ENCODE results near the gene ZNF804B. TPM values are rescaled to one million over a fixed set of nuclear protein-coding genes. Genes with fewer than 3 reads are reported as not detected.

ZNF804B gene
- total RNA-seq (2014; rRNA removed; shearing (Covaris generic)), result 0.10 and 0.17 TPM in 2 replicates

DNA sequence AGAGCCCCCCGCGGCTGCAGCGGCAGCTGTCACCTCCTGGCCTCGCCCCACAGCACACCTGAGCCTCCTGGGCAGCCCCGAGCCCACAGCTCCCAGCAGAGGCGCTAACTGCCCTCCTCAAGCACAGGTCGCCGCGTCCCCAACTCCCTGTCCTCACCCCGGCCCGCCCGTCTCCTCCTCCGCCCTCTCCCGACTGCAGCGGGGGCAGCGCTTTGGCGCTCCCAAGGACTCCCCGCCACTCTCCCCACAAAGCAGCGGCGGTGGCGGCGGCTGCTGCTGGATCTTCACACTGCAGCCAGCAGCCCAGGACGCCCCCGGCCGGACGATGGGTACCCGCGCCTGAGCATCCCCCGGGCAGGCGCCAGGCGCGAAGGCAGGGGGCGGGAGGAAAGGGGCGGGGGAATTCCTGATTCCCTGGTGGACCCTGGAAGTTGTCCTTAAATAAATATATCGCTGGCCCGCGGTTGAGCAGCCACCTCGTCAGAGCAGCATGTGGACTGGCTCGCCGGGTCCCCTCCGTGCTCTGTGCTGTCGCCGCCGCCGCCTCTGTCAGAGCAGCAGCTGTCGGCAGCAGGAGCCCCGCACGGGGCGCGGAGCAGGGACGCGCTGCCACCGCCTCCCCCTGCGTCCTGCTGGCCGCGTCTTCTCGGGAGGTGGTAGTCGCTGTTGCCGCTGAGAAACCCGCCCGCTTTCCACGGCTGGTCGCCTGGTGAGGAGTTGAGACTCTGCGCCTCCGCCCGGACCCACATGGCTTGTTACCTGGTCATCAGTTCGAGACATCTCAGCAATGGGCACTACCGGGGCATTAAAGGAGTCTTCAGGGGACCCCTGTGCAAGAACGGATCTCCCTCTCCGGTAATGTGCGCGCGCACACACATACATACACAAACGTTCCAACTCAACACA lies at the start of gene ZNF804B:
TSS of gene ZNF804B (plus strand) at position 471 of the 906 bp plus-strand sequence. CDS start at position 748, 277 bp downstream.
- DNase-seq (ENCODE audit: low spot score), result no peak

DNA sequence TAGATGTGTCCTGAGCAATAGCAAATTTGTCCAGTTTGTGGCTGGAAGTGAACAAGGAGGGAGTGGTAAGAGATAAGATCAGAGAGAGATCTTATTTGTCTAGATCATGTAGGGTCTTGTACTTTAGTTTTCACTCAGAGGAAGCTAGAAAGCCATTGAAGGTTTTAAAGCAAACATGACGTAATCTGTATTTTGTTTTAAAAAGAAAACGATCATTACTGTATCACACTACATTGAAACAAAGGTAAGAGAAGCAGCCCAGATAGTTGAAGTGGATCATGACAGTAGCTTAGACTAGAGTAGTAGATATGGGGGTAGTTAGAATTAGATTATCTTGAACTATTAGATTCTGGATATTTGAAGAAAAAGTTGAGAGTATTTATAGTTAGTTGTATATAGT lies 23.6 kb upstream of the ZNF804B start:
- no peak for DNase-seq (ENCODE audit: low spot score)

DNA sequence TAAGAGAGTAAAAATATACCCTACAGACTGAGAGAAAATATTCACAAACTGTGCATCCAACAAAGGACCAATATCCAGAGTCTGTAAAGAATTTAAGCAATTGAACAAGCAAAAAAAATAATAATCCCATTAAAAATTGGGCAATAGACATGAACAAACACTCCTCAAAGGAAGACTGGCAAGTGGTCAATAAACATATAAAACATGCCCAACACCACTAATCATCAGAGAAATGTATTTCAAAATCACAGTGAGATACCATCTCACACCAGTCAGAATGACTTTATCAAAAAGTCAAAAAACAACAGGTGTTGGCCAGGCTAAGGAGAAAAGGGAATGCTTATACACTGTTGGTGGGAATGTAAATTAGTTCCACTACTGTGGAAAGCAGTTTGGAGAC lies 21.9 kb upstream of the ZNF804B start:
- no peak for DNase-seq (ENCODE audit: low spot score)

DNA sequence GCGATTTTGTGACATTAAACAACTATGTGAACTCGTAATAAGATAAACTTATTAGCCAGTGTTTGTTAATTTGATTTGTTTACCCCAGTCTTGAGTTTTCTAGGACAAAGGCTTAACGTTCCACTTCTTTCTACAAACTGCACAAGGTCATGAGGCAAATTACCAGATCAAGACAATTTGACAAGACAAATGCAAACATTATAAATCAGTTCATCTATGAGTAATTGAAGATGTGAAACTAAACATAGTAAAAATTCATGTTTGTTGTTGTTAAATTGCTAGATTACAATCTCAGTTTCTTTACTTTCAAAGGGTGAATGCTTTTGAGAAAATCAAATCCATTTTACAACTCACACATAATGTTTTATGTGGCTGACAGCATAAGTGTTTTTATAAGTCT lies 13.4 kb upstream of the ZNF804B start:
- DNase-seq (ENCODE audit: low spot score), result no peak

DNA sequence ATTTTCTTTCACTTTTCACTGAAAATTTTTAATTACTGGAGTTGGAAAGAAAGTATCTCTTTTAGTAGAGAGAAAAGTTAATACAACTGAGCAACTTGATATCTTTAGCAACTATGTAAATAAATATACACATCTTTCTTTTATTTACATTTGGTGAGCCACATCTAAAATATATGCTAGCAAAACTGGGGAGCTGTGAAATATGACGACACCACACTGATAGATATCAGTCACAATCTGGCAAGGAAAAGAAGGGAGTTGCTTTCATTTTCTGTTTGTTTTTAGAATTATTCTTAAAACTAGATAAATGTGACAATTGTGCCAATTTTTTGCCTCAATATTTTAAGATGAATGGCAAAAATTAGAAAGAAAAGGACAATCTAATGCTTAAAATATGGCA lies 2.7 kb upstream of the ZNF804B start:
- DNase-seq (ENCODE audit: low spot score), result no peak

DNA sequence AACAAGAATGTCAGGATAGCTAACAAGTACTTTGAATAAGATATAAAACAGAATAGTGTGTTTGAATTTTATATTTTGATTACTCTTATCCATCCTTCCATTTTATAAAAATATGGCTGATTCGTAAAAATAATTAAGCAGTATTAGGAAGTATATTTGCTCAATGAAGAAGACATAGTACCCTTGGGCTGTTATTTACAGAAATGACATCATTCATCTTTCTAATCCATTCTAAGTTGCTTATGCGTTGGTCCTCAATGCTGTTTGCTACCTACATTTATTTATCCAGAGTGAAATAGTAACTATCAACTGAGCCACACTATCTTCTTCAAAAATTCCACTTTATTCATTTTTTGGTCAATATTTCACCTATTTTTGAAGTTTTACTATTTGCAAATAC lies 2.1 kb upstream of the ZNF804B start:
- DNase-seq (ENCODE audit: low spot score), result no peak

DNA sequence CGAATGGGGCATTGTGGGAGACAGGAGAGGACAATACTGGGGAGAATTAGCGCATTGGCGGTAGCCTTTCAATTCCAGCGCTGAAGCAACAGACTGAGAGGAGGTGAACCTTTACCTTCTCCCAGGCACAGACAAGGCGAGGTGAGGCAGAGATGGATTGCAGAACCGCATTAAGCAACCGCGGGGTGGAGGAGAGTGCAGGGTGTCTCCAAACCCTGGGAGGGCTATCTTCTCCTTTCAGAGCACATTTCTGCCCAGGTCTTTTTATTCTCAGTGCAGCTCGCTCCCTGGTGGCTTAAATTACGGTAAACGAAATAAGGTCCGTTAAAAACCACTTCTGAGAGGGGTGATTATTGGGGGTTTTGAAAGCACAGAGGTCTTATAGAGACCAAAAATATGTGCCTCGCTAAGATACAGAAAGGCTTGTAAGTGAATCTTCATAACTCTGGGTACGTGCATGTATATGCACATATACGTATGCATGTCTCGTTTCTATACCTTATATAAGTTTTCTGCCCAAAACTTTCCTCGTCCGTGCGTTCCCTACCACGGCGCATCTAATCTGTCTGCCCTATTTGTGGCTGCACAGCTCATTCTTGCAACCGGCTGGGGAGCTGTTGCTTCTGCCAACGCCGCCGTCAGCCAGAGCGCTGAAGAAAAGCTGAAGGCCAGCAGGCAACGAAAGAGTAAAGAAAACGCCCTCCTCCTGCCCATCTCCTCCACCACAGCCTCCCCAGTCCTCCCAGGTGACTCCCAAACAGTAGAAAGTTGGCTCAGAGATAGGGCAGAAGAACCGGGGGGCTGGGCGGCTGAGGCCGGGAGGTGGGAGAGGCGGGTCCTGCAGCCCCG lies 895 bp upstream of the ZNF804B start:
- DNase-seq (ENCODE audit: low spot score), result peak; percentile 26

DNA sequence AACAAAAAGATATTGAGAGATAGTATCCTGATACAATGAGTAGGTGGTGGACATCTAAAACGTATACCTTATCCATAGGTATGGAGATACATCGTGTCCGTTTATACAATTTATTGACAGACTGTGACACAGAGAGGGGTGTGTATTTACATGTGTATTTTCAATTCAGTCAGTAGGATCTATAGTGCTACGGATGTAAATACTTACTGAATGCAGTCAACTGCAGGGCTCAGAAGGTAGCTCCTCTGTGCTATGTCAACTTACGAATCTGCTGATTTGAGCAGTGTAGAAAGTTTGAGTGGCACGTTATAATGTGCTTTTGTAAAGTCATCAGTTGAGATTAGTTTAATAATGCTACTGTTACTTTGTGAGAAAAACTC lies 626 bp downstream of the ZNF804B start:
- no peak for DNase-seq (ENCODE audit: low spot score)

DNA sequence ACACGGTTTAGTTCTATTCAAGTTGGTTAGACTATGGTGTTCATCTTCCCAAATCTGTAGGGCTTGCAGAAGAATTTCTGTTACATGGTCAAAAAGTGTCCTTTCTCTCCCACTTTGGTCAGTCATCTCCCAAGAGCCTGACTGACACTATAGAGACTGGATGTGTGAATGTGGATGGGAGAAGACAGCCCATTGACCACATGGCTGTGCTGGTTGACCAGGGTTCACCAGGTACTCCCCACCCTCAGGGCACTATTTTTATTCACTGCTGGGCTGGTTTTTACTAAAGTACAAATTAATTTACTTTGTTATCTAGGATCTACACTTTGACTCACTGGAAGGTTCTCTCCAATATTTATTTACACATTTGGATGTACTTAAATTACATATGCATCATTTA lies 2.3 kb downstream of the ZNF804B start:
- DNase-seq (ENCODE audit: low spot score), result no peak

DNA sequence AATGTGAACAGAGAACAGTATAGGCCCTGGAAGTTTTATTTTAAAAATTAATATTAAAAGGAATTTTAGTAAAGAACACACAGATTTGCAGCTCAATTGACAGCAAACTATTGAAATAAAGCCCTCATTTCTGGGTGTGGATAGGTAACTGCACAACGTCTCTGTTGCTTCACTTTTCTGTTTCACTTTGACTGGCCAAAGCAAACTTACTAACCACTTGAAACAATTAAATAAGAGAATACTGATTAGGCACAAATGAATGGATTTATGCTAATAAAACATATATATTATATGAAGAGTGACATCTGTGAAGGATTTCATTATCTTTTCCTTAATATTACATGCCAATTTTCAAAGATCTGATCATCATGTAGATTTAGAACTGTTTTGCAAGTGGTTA lies 11.9 kb downstream of the ZNF804B start:
- no peak for DNase-seq (ENCODE audit: low spot score)

DNA sequence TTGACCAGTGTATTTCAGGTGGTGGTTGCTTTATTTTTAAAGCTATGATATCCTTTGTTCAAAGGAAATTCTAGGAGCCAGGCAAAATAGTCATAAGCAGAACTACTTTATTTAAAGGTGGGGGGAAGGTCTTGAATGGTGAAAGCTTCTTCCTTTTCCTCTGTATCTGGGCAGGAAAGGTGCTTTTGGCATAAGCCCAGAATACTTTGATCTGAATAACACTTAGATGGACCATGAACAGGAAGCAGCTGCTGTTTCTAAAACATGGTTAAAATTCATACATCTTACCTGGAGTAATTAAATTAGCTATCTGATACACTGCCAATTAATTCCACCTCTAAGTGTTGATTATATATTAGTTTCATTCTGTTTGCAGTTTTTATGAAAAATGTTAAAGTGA lies 13.3 kb downstream of the ZNF804B start:
- DNase-seq (ENCODE audit: low spot score), result no peak

DNA sequence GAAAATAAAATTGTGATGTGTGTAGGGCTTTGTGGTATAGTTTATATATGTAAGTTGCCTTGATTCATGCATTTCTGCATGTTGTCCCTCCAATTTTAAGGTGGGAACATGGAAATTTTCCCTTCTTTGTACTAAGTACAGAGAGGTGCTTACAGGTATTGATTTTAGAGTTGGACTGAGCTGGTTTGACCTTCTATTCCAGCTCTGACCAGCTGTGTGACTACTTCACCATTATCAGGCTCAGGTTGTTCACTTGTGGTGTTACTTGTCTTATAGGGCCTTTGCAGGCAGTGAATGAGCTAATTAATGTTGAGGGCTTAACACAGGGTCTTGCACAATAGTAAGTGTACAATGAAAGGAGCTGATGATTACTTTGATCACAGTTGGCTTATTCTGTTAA lies 16.3 kb downstream of the ZNF804B start:
- no peak for DNase-seq (ENCODE audit: low spot score)

DNA sequence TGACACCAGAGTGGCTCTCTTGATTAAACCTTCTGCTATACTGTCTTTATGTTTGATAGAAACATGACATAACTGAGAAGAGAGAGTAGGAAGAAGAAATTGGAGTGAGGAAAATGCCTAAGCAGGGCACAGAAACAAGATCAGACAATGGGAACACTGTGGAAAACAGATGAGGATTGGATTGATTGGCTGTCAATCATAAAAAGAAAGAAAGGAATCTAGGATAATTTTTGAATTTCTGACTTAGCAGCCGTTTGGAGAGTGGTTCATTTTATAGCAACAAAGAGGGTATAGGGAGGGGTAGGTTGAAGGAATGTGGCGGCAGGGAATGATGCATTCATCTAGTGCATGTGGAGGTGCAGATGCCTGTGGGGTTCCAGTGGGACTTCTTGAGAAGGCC lies 28.3 kb downstream of the ZNF804B start:
- no peak for DNase-seq (ENCODE audit: low spot score)

DNA sequence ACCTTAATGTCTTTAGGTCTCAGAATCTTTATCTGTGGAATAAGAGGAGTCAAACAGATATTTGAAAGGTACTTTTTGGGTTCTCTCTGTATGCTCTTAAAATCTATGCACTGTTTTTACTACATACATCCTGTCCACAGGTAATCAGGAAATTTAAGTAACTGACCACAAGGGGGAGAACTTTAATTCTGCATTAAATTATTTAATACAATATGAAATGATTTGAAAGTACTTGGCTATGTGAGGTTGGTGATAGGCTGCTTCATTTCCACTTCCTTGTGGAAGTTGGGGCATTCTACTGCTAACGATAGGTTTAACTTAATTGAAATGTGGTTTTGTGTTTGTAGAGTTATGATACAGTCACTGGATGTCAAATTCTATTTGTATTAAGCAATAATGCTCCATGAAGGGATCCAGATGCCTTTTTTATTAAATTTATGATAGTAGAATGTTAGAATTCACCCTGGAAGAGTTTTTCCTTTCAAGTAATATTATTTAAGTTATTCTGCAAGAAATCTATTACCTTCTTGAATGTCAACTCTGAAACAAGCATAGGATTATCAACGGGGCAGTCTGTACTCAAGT lies 30.1 kb downstream of the ZNF804B start:
- DNase-seq (ENCODE audit: low spot score), result no peak

DNA sequence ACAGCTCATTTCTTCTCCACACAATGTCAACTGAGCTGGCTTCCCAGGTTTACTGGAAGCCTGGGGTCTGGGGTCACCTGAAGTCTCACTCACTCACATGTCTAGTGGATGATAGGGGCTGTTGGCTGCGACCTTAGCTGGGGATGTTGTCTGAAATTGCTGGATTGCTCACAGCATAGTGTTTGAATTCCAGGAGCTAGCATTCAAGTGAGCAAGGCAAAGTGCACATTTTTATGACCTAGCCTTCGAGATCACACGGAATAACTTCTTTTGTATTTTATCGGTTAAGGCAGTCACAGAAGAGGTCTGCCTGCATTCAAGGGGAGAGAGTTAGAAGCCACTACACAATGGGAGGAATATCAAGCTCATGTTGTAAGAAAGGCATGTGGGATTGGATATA lies 32.4 kb downstream of the ZNF804B start:
- no peak for DNase-seq (ENCODE audit: low spot score)

DNA sequence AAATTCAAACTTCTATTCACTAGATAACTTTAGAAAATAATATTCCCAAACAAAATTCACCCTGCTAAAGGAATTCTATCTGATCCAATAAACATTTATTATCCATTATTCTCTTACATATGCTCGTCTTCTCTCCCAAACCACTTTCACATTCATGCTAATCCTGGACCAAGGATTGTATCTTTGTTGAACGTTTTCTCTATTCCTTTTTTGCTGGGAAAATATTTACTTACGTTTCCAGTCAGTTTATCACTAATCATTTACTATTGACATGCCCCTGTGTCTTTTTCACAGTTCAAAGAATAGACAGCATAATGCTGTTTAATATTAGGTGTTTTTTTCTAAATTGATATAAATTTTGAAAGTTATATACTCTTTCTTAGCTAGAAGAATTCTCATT lies 32.9 kb downstream of the ZNF804B start:
- DNase-seq (ENCODE audit: low spot score), result no peak

DNA sequence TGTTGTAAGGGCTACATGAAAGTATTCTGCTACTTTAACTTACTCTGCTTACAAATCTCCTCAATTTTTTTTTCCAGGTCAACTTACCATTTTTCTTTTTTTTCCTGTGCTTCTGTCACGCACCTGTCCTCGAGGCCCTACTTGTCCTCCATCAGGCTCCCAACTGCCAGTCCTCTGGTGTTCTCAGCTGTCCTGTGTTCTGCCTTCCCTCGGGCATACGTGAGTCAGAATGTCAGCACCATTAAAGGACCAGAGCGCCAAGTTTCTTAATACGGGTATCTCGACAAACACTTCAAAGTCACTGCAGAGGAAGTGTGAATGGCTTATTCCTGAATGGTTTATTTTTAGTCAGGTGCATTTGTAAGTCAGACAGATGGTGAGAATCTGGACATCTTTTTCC lies 36.1 kb downstream of the ZNF804B start, which contains the start of gene TEX47:
TSS of gene TEX47 (minus strand) at position 185 of the 400 bp plus-strand sequence. CDS start 795 bp downstream, outside the sequence.
- peak; percentile 25 for DNase-seq (ENCODE audit: low spot score)

DNA sequence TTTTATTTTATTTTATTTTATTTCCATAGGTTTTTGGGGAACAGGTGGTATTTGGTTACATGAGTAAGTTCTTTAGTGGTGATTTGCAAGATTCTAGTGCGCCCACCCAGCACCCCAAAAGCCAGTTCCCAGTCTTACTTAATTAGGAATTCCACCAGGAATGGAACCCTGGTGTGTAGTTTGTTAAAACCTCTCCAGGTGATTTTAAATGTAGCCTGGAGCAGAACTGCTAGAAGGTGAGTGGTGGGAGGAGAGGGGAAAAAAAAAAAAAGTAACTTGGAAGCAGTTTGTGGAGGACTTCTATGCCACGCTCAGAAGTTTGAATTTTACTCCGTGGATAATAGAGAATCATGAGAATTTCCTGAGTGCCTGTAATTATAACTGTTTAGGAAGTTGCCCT lies 41.5 kb downstream of the ZNF804B start:
- DNase-seq (ENCODE audit: low spot score), result no peak

DNA sequence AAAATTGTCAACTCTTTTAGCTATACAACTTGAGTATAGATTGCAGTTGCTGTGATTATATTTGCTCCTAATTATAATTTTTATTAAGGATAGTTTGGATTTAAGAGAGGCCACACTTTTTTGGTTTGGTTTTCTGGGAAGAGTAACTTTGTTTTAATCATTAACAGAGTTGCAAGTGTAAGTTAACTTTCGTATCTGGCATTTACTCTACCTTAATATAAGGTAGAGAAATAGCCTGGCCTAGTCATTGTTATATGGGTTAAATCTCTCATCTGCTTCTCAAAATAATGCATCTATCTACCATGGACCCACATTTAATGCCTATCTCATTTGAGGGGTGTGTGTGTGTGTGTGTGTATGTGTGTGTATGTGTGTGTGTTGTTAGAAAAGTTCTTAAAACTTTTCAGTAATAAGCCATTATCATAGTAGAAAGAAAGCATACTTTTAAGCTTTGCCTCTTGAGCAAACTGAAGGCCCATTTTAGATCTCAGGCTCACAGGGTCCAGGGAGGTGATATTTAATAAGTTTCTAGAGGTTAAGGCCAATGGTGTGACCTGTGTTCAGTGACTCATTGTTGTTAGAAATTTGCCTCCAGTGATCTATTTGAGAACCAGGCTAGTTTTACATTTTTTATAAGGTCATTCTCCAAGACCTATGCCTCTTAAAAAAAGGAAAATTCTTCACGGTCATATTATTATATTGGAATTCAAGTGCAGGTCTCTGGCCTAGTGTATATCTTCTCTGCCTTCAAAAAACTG lies 47.0 kb downstream of the ZNF804B start:
- no peak for DNase-seq (ENCODE audit: low spot score)

DNA sequence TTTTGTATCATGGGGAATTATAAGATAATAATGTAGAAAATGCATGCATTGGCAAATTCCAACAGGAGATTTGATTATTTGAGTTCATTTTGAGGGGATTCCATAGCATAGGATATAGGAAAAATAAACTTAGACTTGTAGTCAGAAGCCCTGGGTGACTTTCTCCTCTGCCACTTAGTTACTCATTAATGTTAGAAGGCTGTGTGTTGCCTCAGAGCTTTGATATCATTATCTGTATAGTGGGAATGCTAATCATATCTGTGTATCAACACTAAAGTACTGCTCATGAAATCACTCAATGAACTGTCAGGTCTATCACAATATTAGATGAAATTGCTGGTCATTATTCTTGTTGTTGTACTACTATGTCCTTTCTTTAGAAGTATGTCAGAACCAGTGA lies 59.1 kb downstream of the ZNF804B start:
- DNase-seq (ENCODE audit: low spot score), result no peak

DNA sequence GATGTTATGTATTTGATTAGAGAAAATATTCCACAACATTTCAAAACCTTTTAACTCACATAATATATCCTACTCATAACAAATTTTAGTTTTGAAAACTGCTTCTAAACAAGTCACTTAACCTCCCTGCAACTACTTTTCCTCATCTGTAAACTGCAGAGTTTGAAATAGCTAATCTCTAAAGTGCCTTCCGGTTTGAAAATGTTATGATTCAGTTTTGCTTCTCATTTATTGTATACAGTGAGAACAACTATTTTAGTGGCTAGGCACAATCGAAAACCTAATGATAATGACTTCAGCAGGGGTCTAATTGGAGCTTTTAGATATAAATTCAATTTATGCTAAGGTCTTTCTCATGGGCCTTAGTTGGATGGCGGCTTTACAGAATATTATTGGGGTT lies 66.7 kb downstream of the ZNF804B start:
- no peak for DNase-seq (ENCODE audit: low spot score)

All from H4 (cell line).